SK-N-SH (cell line): ENCODE measurements around the gene NR1D2. TPM values are rescaled to one million over a fixed set of nuclear protein-coding genes. Genes with fewer than 3 reads are reported as not detected.

Experiments used
- CTCF ChIA-PET: fragments of 300-600, 350-600 bp; formaldehyde crosslinking; extraction: SDS; loops from one replicate; lab custom pipeline; 2021; lab: Yijun Ruan, JAX
- POLR2A ChIA-PET: fragments of 350-600 bp; sonication (Branson Sonifier 250); formaldehyde crosslinking; extraction: SDS; loops from one replicate; lab custom pipeline; 2020; ENCODE audit warnings: antibody characterized with exemption, inconsistent platforms; lab: Yijun Ruan, JAX
- DNase-seq: peaks from one replicate; pipeline ENCODE4 v3.0.0; 2012
- H2AFZ ChIP-seq: fragments of 200-600 bp; sonication (generic); 2 replicates; pipeline ENCODE4 v1.8.1; 2016; ENCODE audit warnings: antibody characterized with exemption, mild to moderate bottlenecking, low read depth
- H3F3A ChIP-seq: fragments of 200-600 bp; sonication (generic); replicated peaks from 2 replicates; pipeline ENCODE3; 2016; ENCODE audit warnings: antibody characterized with exemption, mild to moderate bottlenecking; ENCODE audit not compliant: insufficient read depth
- H3K27ac ChIP-seq, 2 experiments: fragments of 200-500 bp in 1 of 2; fragments of 200-600 bp in 1 of 2; sonication (Bioruptor generic) in 1 of 2; sonication (generic), shearing (Covaris generic) in 1 of 2; 2 replicates each; pipeline versions ENCODE4 v1.5.1 to v1.6.1; 2014 to 2016; ENCODE audit warnings: low read depth in 2 of 2, inconsistent platforms in 1 of 2, low read length in 1 of 2, mild to moderate bottlenecking in 1 of 2, mixed read lengths in 1 of 2
- H3K27me3 ChIP-seq: fragments of 200-600 bp; sonication (generic), shearing (Covaris generic); 2 replicates; pipeline ENCODE4 v1.6.1; 2016; ENCODE audit warnings: mixed run types; ENCODE audit not compliant: insufficient read depth
- H3K36me3 ChIP-seq, 2 experiments: fragments of 200-500 bp in 1 of 2; fragments of 200-600 bp in 1 of 2; sonication (Bioruptor generic) in 1 of 2; sonication (generic) in 1 of 2; replicated peaks in 1 of 2; 2 replicates each; pipeline versions ENCODE3 to v1.5.1; 2014 to 2016; ENCODE audit warnings: low read length in 1 of 2, mild to moderate bottlenecking in 1 of 2; ENCODE audit not compliant: insufficient read depth in 2 of 2, control insufficient read depth in 1 of 2
- H3K4me1 ChIP-seq, 2 experiments: fragments of 200-500 bp in 1 of 2; fragments of 200-600 bp in 1 of 2; sonication (Bioruptor generic) in 1 of 2; sonication (generic), shearing (Covaris generic) in 1 of 2; 2 replicates each; pipeline versions ENCODE4 v1.5.1 to v1.6.1; 2014 to 2016; ENCODE audit warnings: low read depth in 1 of 2, low read length in 1 of 2, mixed run types in 1 of 2; ENCODE audit not compliant: insufficient read depth in 2 of 2, control insufficient read depth in 1 of 2
- H3K4me2 ChIP-seq: fragments of 200-600 bp; sonication (generic), shearing (Covaris generic); 2 replicates; pipeline ENCODE4 v1.6.1; 2017; ENCODE audit warnings: mixed run types
- H3K4me3 ChIP-seq, 2 experiments: fragments of 200-500 bp in 1 of 2; fragments of 200-600 bp in 1 of 2; sonication (Bioruptor generic) in 1 of 2; sonication (generic), shearing (Covaris generic) in 1 of 2; 2 replicates each; pipeline versions ENCODE4 v1.5.1 to v1.8.1; 2014 to 2016; ENCODE audit warnings: low read depth in 2 of 2, inconsistent platforms in 1 of 2, low read length in 1 of 2, mild to moderate bottlenecking in 1 of 2, mixed read lengths in 1 of 2, moderate library complexity in 1 of 2
- H3K79me2 ChIP-seq: fragments of 200-600 bp; sonication (generic); 2 replicates; pipeline ENCODE4 v1.8.1; 2017; ENCODE audit warnings: mild to moderate bottlenecking; ENCODE audit not compliant: insufficient read depth
- H3K9ac ChIP-seq: fragments of 200-600 bp; sonication (generic); 2 replicates; pipeline ENCODE4 v1.6.1; 2017; ENCODE audit warnings: mixed run types
- H3K9me2 ChIP-seq: fragments of 200-600 bp; sonication (generic); 2 replicates; pipeline ENCODE4 v1.6.1; 2017; ENCODE audit warnings: mixed run types
- H3K9me3 ChIP-seq: fragments of 200-600 bp; sonication (generic); 2 replicates; pipeline ENCODE4 v1.6.1; 2017; ENCODE audit warnings: mixed run types, mild to moderate bottlenecking, moderate library complexity
- H4K20me1 ChIP-seq: fragments of 200-600 bp; sonication (generic); 2 replicates; pipeline ENCODE4 v1.6.1; 2017; ENCODE audit warnings: mild to moderate bottlenecking, mixed run types; ENCODE audit not compliant: insufficient read depth
- CHD2 ChIP-seq: fragments of 150-350 bp; IDR thresholded peaks from 2 replicates; pipeline ENCODE4 v1.6.1; 2018; ENCODE audit warnings: low read length; ENCODE audit not compliant: partially characterized antibody
- EZH2phosphoT487 ChIP-seq: fragments of 200-600 bp; sonication (generic); IDR thresholded peaks from 2 replicates; pipeline ENCODE4 v1.6.1; 2017; ENCODE audit warnings: low read depth, mixed run types, mild to moderate bottlenecking, antibody characterized with exemption, moderate library complexity, borderline replicate concordance
- GABPA ChIP-seq: IDR thresholded peaks from 2 replicates; pipeline ENCODE4 v1.4.0; 2012; ENCODE audit warnings: low read depth, mild to moderate bottlenecking
- GATA2 ChIP-seq: sonication (generic); formaldehyde crosslinking; IDR thresholded peaks from 2 replicates; pipeline ENCODE4 v1.5.0; 2020; ENCODE audit warnings: mild to moderate bottlenecking, missing genetic modification reagents
- NFIC ChIP-seq: IDR thresholded peaks from 2 replicates; pipeline ENCODE4 v1.4.0; 2012; ENCODE audit warnings: borderline replicate concordance
- NRF1 ChIP-seq: IDR thresholded peaks from 2 replicates; pipeline ENCODE4 v1.6.1; 2012; ENCODE audit warnings: low read depth, mild to moderate bottlenecking, low read length
- POLR2AphosphoS5 ChIP-seq: IDR thresholded peaks from 2 replicates; pipeline ENCODE4 v1.6.1; 2012; ENCODE audit warnings: low read depth, low read length
- RFX5 ChIP-seq: IDR thresholded peaks from 2 replicates; pipeline ENCODE4 v1.6.1; 2012; ENCODE audit warnings: mild to moderate bottlenecking, improper control_type of control experiment, low read length
- TAF1 ChIP-seq: IDR thresholded peaks from 2 replicates; pipeline ENCODE4 v1.6.1; 2012; ENCODE audit warnings: low read depth, mild to moderate bottlenecking, low read length, moderate library complexity, borderline replicate concordance
- TCF12 ChIP-seq: IDR thresholded peaks from 2 replicates; pipeline ENCODE4 v1.4.0; 2012
- TEAD4 ChIP-seq: IDR thresholded peaks from 2 replicates; pipeline ENCODE4 v1.4.0; 2012; ENCODE audit warnings: mild to moderate bottlenecking, borderline replicate concordance; ENCODE audit not compliant: insufficient read depth
- WGBS: methylation state at CpG from one replicate; pipeline ENCODE4 v1.1.6; 2017; ENCODE audit warnings: low lambda C conversion rate; 5-methylcytosine and 5-hydroxymethylcytosine counted together
- polyA plus RNA-seq, 3 experiments: library from polyadenylated mRNA; depleted of rRNA; stranded (reverse); fragments of >200 nt; gene quantifications; 2 replicates each; pipeline ENCODE4 v1.2.3, GENCODE V29; 2012
- TF ChIP-seq, protein P1 (sequence below): IDR thresholded peaks from 2 replicates; pipeline ENCODE4 v1.4.0; 2012; ENCODE audit warnings: low read depth, borderline replicate concordance
- TF ChIP-seq, protein P2 (sequence below): IDR thresholded peaks from 2 replicates; pipeline ENCODE4 v1.6.1; 2012; ENCODE audit warnings: mild to moderate bottlenecking, low read depth, low read length, moderate library complexity
- TF ChIP-seq, protein P3 (sequence below): IDR thresholded peaks from 2 replicates; pipeline ENCODE4; 2012
- TF ChIP-seq, protein P4 (sequence below): fragments of 150-350 bp; IDR thresholded peaks from 2 replicates; pipeline ENCODE4 v1.6.1; 2017; ENCODE audit warnings: antibody characterized with exemption, low read length, low read depth, borderline replicate concordance

NR1D2 gene
- polyA plus RNA-seq, 1 of the 3 experiments (the other 2 are of a cell fraction): 12.0 TPM

DNA sequence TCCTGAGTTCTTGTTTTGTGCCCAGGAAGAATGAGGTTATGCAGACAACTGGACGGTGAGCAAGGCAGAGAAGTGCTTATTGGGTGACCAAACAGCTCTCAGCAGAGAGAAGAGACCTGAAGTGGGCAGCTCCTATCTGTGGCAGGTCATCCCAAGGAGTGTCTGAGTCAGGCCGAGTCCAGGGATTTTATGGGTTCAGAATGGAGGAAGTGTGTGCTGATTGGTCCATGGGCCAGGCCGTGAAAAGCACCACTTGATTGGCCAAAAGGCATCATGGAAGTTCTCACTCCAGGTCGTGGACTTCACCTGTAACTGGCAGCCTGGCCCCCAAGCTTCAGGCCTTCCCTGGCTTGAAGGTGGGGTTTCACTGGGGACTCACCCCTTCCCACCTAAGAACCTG is 74.5 kb downstream of the NR1D2 start:
- WGBS: 80% methylated on average over 3 of the region's 4 CpGs
- no peak for DNase-seq
- H3K27ac ChIP-seq: no peak overlapping the region
- no peaks in the 10 kb centered on the region for H3K9me3 ChIP-seq
- TF ChIP-seq, protein P1, sequence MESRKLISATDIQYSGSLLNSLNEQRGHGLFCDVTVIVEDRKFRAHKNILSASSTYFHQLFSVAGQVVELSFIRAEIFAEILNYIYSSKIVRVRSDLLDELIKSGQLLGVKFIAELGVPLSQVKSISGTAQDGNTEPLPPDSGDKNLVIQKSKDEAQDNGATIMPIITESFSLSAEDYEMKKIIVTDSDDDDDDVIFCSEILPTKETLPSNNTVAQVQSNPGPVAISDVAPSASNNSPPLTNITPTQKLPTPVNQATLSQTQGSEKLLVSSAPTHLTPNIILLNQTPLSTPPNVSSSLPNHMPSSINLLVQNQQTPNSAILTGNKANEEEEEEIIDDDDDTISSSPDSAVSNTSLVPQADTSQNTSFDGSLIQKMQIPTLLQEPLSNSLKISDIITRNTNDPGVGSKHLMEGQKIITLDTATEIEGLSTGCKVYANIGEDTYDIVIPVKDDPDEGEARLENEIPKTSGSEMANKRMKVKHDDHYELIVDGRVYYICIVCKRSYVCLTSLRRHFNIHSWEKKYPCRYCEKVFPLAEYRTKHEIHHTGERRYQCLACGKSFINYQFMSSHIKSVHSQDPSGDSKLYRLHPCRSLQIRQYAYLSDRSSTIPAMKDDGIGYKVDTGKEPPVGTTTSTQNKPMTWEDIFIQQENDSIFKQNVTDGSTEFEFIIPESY: no peak
- TF ChIP-seq, protein P2, sequence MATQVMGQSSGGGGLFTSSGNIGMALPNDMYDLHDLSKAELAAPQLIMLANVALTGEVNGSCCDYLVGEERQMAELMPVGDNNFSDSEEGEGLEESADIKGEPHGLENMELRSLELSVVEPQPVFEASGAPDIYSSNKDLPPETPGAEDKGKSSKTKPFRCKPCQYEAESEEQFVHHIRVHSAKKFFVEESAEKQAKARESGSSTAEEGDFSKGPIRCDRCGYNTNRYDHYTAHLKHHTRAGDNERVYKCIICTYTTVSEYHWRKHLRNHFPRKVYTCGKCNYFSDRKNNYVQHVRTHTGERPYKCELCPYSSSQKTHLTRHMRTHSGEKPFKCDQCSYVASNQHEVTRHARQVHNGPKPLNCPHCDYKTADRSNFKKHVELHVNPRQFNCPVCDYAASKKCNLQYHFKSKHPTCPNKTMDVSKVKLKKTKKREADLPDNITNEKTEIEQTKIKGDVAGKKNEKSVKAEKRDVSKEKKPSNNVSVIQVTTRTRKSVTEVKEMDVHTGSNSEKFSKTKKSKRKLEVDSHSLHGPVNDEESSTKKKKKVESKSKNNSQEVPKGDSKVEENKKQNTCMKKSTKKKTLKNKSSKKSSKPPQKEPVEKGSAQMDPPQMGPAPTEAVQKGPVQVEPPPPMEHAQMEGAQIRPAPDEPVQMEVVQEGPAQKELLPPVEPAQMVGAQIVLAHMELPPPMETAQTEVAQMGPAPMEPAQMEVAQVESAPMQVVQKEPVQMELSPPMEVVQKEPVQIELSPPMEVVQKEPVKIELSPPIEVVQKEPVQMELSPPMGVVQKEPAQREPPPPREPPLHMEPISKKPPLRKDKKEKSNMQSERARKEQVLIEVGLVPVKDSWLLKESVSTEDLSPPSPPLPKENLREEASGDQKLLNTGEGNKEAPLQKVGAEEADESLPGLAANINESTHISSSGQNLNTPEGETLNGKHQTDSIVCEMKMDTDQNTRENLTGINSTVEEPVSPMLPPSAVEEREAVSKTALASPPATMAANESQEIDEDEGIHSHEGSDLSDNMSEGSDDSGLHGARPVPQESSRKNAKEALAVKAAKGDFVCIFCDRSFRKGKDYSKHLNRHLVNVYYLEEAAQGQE: no peak
- TF ChIP-seq RFX5 (no peak), GABPA (no peak), NRF1 (no peak)
- CTCF ChIA-PET: interaction anchor here (0.6 to 1.4 kb wide), 2 partner anchors 184 to 664 kb away, joined by 3 to 4 read pairs; no protein-coding TSS in a partner anchor
- no peaks in the 10 kb centered on the region for H3K9me2 ChIP-seq
- no peak overlapping the region for H3K9ac ChIP-seq
- no peaks in the 10 kb centered on the region for H3K27me3 ChIP-seq
- H3K4me3 ChIP-seq: no peak overlapping the region
- no peaks in the 10 kb centered on the region for H4K20me1 ChIP-seq
- POLR2A ChIA-PET: no interaction called here
- H3F3A ChIP-seq: no peaks in the 10 kb centered on the region
- no peak overlapping the region for H2AFZ ChIP-seq
- H3K4me1 ChIP-seq: peaks cover 0 to 2% of the 10 kb centered on the region in 2 experiments; a peak in 2 of 4 replicates
- H3K79me2 ChIP-seq: no peaks in the 10 kb centered on the region
- H3K4me2 ChIP-seq: no peak overlapping the region
- no peaks in the 10 kb centered on the region for H3K36me3 ChIP-seq

DNA sequence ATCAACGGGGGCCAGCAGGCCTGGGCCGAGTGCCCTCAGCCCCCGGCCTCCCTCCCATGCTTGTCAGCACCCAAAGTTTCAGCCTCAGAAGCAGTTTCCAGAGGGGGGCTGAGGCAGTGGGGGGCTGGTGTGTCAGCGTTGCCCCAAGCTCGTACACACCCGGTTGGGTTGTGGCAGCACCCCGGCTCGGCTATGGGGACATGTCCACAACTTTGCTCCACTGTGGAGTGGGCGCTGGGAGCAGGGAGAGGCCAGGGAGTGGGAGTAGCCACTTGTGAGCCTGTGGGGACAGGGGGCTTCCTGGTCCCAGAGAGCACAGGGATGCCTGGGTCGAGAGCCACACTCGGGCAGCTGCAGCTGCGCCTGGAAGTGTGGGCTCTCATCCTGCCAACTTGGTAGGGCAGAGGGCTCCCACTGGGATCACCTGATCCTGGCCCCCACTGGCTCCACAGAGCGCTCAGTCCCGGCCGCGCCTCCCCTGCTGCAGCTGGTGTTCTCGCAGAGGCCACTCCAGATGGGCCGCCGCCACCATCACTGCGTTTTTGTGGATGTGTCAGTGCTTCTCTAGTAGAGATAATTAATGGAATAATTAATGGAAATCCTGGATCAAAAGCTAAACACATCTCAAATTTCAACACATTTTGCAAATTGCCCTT is 75.1 kb downstream of the NR1D2 start:
- no peaks in the 10 kb centered on the region for H3F3A ChIP-seq
- ChIA-PET POLR2A (no interaction called here), CTCF (interaction anchor here (1.4 kb wide), 1 partner anchor 663 kb away, joined by 4 read pairs; no protein-coding TSS in a partner anchor)
- DNase-seq: no peak
- H3K9me2 ChIP-seq: no peaks in the 10 kb centered on the region
- no peak overlapping the region for H3K9ac ChIP-seq
- no peaks in the 10 kb centered on the region for H3K79me2 ChIP-seq
- no peaks in the 10 kb centered on the region for H3K36me3 ChIP-seq
- 86% methylated on average over 15 of the region's 20 CpGs for WGBS
- no peaks in the 10 kb centered on the region for H3K27me3 ChIP-seq
- H4K20me1 ChIP-seq: no peaks in the 10 kb centered on the region
- peaks cover 0 to 2% of the 10 kb centered on the region in 2 experiments; a peak in 2 of 4 replicates for H3K4me1 ChIP-seq
- no peaks in the 10 kb centered on the region for H3K9me3 ChIP-seq
- no peak overlapping the region for H3K4me2 ChIP-seq
- no peak overlapping the region for H2AFZ ChIP-seq
- no peak overlapping the region for H3K27ac ChIP-seq
- H3K4me3 ChIP-seq: no peak overlapping the region
- TF ChIP-seq, protein P3, sequence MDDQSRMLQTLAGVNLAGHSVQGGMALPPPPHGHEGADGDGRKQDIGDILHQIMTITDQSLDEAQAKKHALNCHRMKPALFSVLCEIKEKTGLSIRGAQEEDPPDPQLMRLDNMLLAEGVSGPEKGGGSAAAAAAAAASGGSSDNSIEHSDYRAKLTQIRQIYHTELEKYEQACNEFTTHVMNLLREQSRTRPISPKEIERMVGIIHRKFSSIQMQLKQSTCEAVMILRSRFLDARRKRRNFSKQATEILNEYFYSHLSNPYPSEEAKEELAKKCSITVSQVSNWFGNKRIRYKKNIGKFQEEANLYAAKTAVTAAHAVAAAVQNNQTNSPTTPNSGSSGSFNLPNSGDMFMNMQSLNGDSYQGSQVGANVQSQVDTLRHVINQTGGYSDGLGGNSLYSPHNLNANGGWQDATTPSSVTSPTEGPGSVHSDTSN: no peak
- TF ChIP-seq GATA2 (CRISPR knock-in tag) (no peak), NFIC (no peak), POLR2AphosphoS5 (no peak), EZH2phosphoT487 (no peak), TAF1 (no peak), GABPA (no peak), CHD2 (no peak), RFX5 (no peak), TEAD4 (no peak), TCF12 (no peak)
- TF ChIP-seq, protein P4, sequence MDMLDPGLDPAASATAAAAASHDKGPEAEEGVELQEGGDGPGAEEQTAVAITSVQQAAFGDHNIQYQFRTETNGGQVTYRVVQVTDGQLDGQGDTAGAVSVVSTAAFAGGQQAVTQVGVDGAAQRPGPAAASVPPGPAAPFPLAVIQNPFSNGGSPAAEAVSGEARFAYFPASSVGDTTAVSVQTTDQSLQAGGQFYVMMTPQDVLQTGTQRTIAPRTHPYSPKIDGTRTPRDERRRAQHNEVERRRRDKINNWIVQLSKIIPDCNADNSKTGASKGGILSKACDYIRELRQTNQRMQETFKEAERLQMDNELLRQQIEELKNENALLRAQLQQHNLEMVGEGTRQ: no peak
- TF ChIP-seq, protein P1: no peak
